ENCODE data around the gene NUDT11.

- no peak for TF ChIP-seq EZH2 (IDR thresholded peaks at IDR 0.05)
- no peak for TF ChIP-seq FOXP2 (optimal IDR thresholded peaks at IDR 0.05; ENCODE audit: control extremely low read depth, extremely low read length, insufficient read depth)
- TF ChIP-seq POLR2AphosphoS5 (IDR thresholded peaks at IDR 0.05; ENCODE audit: borderline replicate concordance, low read depth, low read length), result no peak
Measured at GRCh38 chrX:51484616-51485015, 11.8 kb downstream of the NUDT11 start.
